ENCODE results near the gene SLC9A3. TPM values are rescaled to one million over a fixed set of nuclear protein-coding genes. Genes with fewer than 3 reads are reported as not detected.
"Not testable (repeated sequence)": the region's sequence is repeated elsewhere in the genome, so short reads cannot be mapped to it uniquely, and the experiment has no call there.

SLC9A3 gene
- polyA plus RNA-seq, 3 donors: 0.31 to 0.42 (median 0.36) TPM

DNA sequence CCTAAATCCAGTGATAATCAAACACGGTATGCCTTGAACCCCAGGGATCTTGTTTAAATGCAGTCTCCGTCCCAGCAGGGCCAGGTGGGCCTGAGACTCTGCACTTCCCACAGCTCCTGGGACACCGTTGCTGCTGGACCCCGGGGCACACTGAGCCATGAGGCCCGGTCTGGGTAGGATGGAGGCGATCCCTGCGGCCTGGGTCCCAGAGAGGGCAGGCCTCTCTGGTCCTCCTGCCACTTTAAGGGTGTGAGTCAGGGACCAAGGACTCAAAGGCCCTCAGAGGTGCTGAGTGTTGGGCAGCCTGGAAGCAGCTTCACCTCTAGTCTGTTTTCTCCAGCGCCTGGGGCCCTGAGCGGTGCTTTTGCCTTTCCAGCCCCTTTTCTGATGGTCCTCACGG, 34.1 kb upstream of the SLC9A3 start:
- no peaks in the 10 kb centered on the region for H3K27me3 ChIP-seq (ENCODE audit: control insufficient read depth in 2 of 2, insufficient read depth in 2 of 2, low read length in 2 of 2)
- TF ChIP-seq, protein P1, sequence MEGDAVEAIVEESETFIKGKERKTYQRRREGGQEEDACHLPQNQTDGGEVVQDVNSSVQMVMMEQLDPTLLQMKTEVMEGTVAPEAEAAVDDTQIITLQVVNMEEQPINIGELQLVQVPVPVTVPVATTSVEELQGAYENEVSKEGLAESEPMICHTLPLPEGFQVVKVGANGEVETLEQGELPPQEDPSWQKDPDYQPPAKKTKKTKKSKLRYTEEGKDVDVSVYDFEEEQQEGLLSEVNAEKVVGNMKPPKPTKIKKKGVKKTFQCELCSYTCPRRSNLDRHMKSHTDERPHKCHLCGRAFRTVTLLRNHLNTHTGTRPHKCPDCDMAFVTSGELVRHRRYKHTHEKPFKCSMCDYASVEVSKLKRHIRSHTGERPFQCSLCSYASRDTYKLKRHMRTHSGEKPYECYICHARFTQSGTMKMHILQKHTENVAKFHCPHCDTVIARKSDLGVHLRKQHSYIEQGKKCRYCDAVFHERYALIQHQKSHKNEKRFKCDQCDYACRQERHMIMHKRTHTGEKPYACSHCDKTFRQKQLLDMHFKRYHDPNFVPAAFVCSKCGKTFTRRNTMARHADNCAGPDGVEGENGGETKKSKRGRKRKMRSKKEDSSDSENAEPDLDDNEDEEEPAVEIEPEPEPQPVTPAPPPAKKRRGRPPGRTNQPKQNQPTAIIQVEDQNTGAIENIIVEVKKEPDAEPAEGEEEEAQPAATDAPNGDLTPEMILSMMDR (IDR thresholded peaks at IDR 0.05): no peak
- H3K27ac Mint-ChIP-seq: no peak overlapping the region
- no peak for DNase-seq
- peaks cover 20 to 51% (median 32%) of the 10 kb centered on the region in 3 donors for H3K27me3 Mint-ChIP-seq (ENCODE audit: low read depth in 3 of 3)
- no peak overlapping the region for H3K4me3 Mint-ChIP-seq
- H3K4me3 ChIP-seq (replicated peaks in 1 of 3; ENCODE audit: low read depth in 2 of 3, low read length in 3 of 3): no peak overlapping the region
- no peaks in the 10 kb centered on the region for H3K4me1 ChIP-seq (ENCODE audit: control insufficient read depth in 1 of 2, insufficient read depth in 2 of 2, low read length in 2 of 2)
- H3K9me3 ChIP-seq (replicated peaks in 1 of 2; ENCODE audit: control insufficient read depth in 1 of 2, insufficient read depth in 1 of 2, low read length in 2 of 2): peaks cover 0 to 34% of the 10 kb centered on the region in 2 donors
- H3K27ac ChIP-seq (ENCODE audit: low read depth in 1 of 2, low read length in 2 of 2): no peak overlapping the region
- H3K36me3 Mint-ChIP-seq: no peaks in the 10 kb centered on the region
- intact Hi-C loops (cut with micrococcal nuclease): no loop called here
- H3K9ac ChIP-seq (ENCODE audit: insufficient read depth, low read length, poor library complexity, severe bottlenecking): no peak overlapping the region
- peaks cover 0 to 34% (median 18%) of the 10 kb centered on the region in 7 donors for H3K9me3 Mint-ChIP-seq
- WGBS (ENCODE audit: insufficient coverage): 96% methylated on average over 7 of the region's 10 CpGs
- H3K36me3 ChIP-seq (replicated peaks in 1 of 2; ENCODE audit: control insufficient read depth in 1 of 2, insufficient read depth in 2 of 2, low read length in 2 of 2): no peaks in the 10 kb centered on the region
- H4K20me1 ChIP-seq (ENCODE audit: insufficient read depth, low read length): no peaks in the 10 kb centered on the region
- no peaks in the 10 kb centered on the region for H3K79me2 ChIP-seq (ENCODE audit: insufficient read depth, low read length)
- no peak overlapping the region for H2AFZ ChIP-seq (ENCODE audit: insufficient read depth, low read depth, low read length, poor library complexity, severe bottlenecking)
- no peaks in the 10 kb centered on the region for H3K4me1 Mint-ChIP-seq
- H3K4me2 ChIP-seq (replicated peaks; ENCODE audit: extremely low read depth, low read length, poor library complexity, severe bottlenecking): no peak overlapping the region

DNA sequence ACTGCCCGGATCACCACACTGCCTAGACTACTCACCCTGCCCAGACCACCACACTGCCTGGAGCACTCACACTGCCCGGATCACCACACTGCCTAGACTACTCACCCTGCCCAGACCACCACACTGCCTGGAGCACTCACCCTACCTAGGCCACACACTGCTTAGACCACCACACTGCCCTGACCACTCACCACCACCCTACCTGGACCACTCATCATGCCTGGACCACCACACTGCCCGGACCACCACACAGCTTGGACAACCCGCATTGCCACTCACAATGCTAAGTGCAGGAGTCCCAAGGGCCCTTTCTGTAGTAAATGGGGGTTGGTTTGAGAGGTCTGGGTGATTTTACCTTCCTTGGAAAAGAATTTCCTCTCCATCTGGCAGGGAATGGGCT, 33.7 kb upstream of the SLC9A3 start:
- H3K4me3 ChIP-seq (replicated peaks in 1 of 3; ENCODE audit: low read depth in 2 of 3, low read length in 3 of 3); H3K79me2 ChIP-seq (ENCODE audit: insufficient read depth, low read length); H3K36me3 ChIP-seq (replicated peaks in 1 of 2; ENCODE audit: control insufficient read depth in 1 of 2, insufficient read depth in 2 of 2, low read length in 2 of 2); H2AFZ ChIP-seq (ENCODE audit: insufficient read depth, low read depth, low read length, poor library complexity, severe bottlenecking); H3K4me2 ChIP-seq (replicated peaks; ENCODE audit: extremely low read depth, low read length, poor library complexity, severe bottlenecking); intact Hi-C loops (cut with micrococcal nuclease); H3K27ac Mint-ChIP-seq; H3K27ac ChIP-seq (ENCODE audit: low read depth in 1 of 2, low read length in 2 of 2); DNase-seq; H3K4me3 Mint-ChIP-seq; H4K20me1 ChIP-seq (ENCODE audit: insufficient read depth, low read length); H3K27me3 ChIP-seq (ENCODE audit: control insufficient read depth in 2 of 2, insufficient read depth in 2 of 2, low read length in 2 of 2); H3K36me3 Mint-ChIP-seq; H3K4me1 ChIP-seq (ENCODE audit: control insufficient read depth in 1 of 2, insufficient read depth in 2 of 2, low read length in 2 of 2); H3K4me1 Mint-ChIP-seq; H3K9ac ChIP-seq (ENCODE audit: insufficient read depth, low read length, poor library complexity, severe bottlenecking): not testable (repeated sequence)
- peaks cover 0 to 34% of the 10 kb centered on the region in 2 donors for H3K9me3 ChIP-seq (replicated peaks in 1 of 2; ENCODE audit: control insufficient read depth in 1 of 2, insufficient read depth in 1 of 2, low read length in 2 of 2)
- Mint-ChIP-seq H3K27me3 (ENCODE audit: low read depth in 3 of 3) (peaks cover 20 to 51% (median 32%) of the 10 kb centered on the region in 3 donors), H3K9me3 (peaks cover 0 to 34% (median 18%) of the 10 kb centered on the region in 7 donors)
- 87% methylated on average over 1 of the region's 4 CpGs for WGBS (ENCODE audit: insufficient coverage)
